Natural killer cell (primary cell): ENCODE results near the gene STAG3. TPM values are rescaled to one million over a fixed set of nuclear protein-coding genes. Genes with fewer than 3 reads are reported as not detected.
"Not testable (repeated sequence)": the region's sequence is repeated elsewhere in the genome, so short reads cannot be mapped to it uniquely, and the experiment has no call there.

Experiments
- ATAC-seq, 3 donors: fragments of 150-1000 bp in 2 of 3; fragments of 200-7000 bp in 1 of 3; cut with Tn5 transposase; 1 replicate in 1 of 3; 2 replicates in 2 of 3; pipeline ENCODE4 v1.10.0; 2021; ENCODE audit warnings: mild to moderate bottlenecking in 2 of 3, moderate library complexity in 2 of 3
- DNase-seq, 2 donors: peaks; one replicate each; pipeline versions ENCODE4 v3.0.0 to v3.0.0-alpha.2; 2013 to 2021; ENCODE audit warnings: mixed read lengths in 1 of 2
- H3K27ac ChIP-seq: one replicate; pipeline ENCODE4 v1.5.1; 2013; ENCODE audit warnings: mild to moderate bottlenecking, low read length
- H3K27me3 ChIP-seq: one replicate; pipeline ENCODE4 v1.6.1; 2013; ENCODE audit warnings: low read length; ENCODE audit not compliant: control insufficient read depth, insufficient read depth
- H3K36me3 ChIP-seq: one replicate; pipeline ENCODE4 v1.6.1; 2013; ENCODE audit warnings: low read length; ENCODE audit not compliant: control insufficient read depth, insufficient read depth
- H3K4me1 ChIP-seq: one replicate; pipeline ENCODE4 v1.6.1; 2013; ENCODE audit warnings: low read length; ENCODE audit not compliant: control insufficient read depth, insufficient read depth
- H3K4me3 ChIP-seq: one replicate; pipeline ENCODE4 v1.5.1; 2013; ENCODE audit warnings: low read length
- H3K9me3 ChIP-seq: one replicate; pipeline ENCODE4 v1.6.1; 2013; ENCODE audit warnings: low read length; ENCODE audit not compliant: control insufficient read depth, insufficient read depth
- H3K27ac Mint-ChIP-seq, 2 donors: one replicate each; pipeline ENCODE4 v1.8.0; 2022; ENCODE audit warnings: mild to moderate bottlenecking in 2 of 2, mixed read lengths in 2 of 2, moderate library complexity in 1 of 2
- H3K27me3 Mint-ChIP-seq, 2 donors: one replicate each; pipeline ENCODE4 v1.8.0; 2022; ENCODE audit warnings: low read depth in 2 of 2, mixed read lengths in 2 of 2
- H3K36me3 Mint-ChIP-seq: one replicate; pipeline ENCODE4 v1.8.0; 2022; ENCODE audit warnings: mixed read lengths
- H3K4me1 Mint-ChIP-seq, 2 donors: one replicate each; pipeline ENCODE4 v1.8.0; 2022; ENCODE audit warnings: mixed read lengths in 2 of 2
- H3K4me3 Mint-ChIP-seq: one replicate; pipeline ENCODE4 v1.8.0; 2022; ENCODE audit warnings: mild to moderate bottlenecking, moderate library complexity, mixed read lengths
- H3K9me3 Mint-ChIP-seq, 2 donors: one replicate each; pipeline ENCODE4 v1.8.0; 2022; ENCODE audit warnings: mixed read lengths in 2 of 2
- CTCF ChIP-seq: fragments of 200-600 bp; IDR thresholded peaks from one replicate; pipeline ENCODE4 v1.8.0; 2022; ENCODE audit warnings: antibody characterized with exemption
- WGBS: methylation state at CpG from one replicate; pipeline ENCODE4 v1.1.7; 2013; ENCODE audit warnings: missing lambda C conversion rate; ENCODE audit not compliant: insufficient coverage; 5-methylcytosine and 5-hydroxymethylcytosine counted together
- intact Hi-C: fragments of 100-400 bp; cut with micrococcal nuclease; formaldehyde crosslinking; loops from one replicate; pipeline ENCODE4 v1.14.2; 2022
- total RNA-seq, 4 donors: library from RNA; stranded (reverse); fragments of 120-200 nt in 1 of 4; gene quantifications; one replicate each; pipeline versions ENCODE4 v1.2.3 to v1.2.4, GENCODE V29; 2013 to 2022

The STAG3 gene
- total RNA-seq, 3 donors from 2014 or later (not counting 1 experiment from before 2014, with no cell fraction given) = 5.0 to 5.6 (median 5.5) TPM

- no peaks in the 10 kb centered on the region for H3K36me3 Mint-ChIP-seq
- intact Hi-C loops = no loop called here
These were observed 39.6 kb upstream of the STAG3 start for GRCh38 chr7:100137851-100138760.

GRCh38 chr7:100141555-100141949 lies 36.2 kb upstream of the STAG3 start:
- WGBS = 41% methylated on average over 3 of the region's 3 CpGs
- no peak overlapping the region for H3K4me3 ChIP-seq
- Mint-ChIP-seq H3K27ac (no peak overlapping the region), H3K4me3 (no peak overlapping the region), H3K9me3 (no peaks in the 10 kb centered on the region), H3K4me1 (no peaks in the 10 kb centered on the region), H3K36me3 (no peaks in the 10 kb centered on the region), H3K27me3 (peaks cover 0 to 6% of the 10 kb centered on the region in 2 donors)
- no peak for DNase-seq
- no peak overlapping the region for H3K27ac ChIP-seq
- no peaks in the 10 kb centered on the region for H3K9me3 ChIP-seq
- H3K4me1 ChIP-seq = no peaks in the 10 kb centered on the region
- TF ChIP-seq CTCF = no peak
- H3K27me3 ChIP-seq = no peaks in the 10 kb centered on the region
- ATAC-seq = peak in 1 of 3 donors; percentile 53
- intact Hi-C loops = no loop called here
- no peaks in the 10 kb centered on the region for H3K36me3 ChIP-seq

More at GRCh38 chr7:100137851-100138760, 39.6 kb upstream of the STAG3 start:
- Histone ChIP-seq H3K9me3 (no peaks in the 10 kb centered on the region), H3K36me3 (no peaks in the 10 kb centered on the region), H3K4me3 (no peak overlapping the region), H3K4me1 (no peaks in the 10 kb centered on the region), H3K27ac (no peak overlapping the region), H3K27me3 (no peaks in the 10 kb centered on the region)
- ATAC-seq (no peak), DNase-seq (peak in 1 of 2 donors; percentile 33)
- no peak overlapping the region for H3K27ac Mint-ChIP-seq
- peaks cover 0 to 9% of the 10 kb centered on the region in 2 donors for H3K27me3 Mint-ChIP-seq
- no peak for TF ChIP-seq CTCF
- 74% methylated on average over 12 of the region's 13 CpGs for WGBS
- no peaks in the 10 kb centered on the region for H3K9me3 Mint-ChIP-seq
- no peak overlapping the region for H3K4me3 Mint-ChIP-seq
- no peaks in the 10 kb centered on the region for H3K4me1 Mint-ChIP-seq

- no peaks in the 10 kb centered on the region for H3K36me3 ChIP-seq
- Mint-ChIP-seq H3K27me3 (peaks cover 0 to 6% of the 10 kb centered on the region in 2 donors), H3K27ac (no peak overlapping the region), H3K36me3 (no peaks in the 10 kb centered on the region), H3K4me3 (no peak overlapping the region), H3K9me3 (no peaks in the 10 kb centered on the region), H3K4me1 (no peaks in the 10 kb centered on the region)
- ATAC-seq (no peak), DNase-seq (no peak)
- H3K4me1 ChIP-seq = no peaks in the 10 kb centered on the region
- 95% methylated on average over 3 of the region's 3 CpGs for WGBS
- no peaks in the 10 kb centered on the region for H3K27me3 ChIP-seq
- TF ChIP-seq CTCF = no peak
- no peak overlapping the region for H3K27ac ChIP-seq
- intact Hi-C loops = no loop called here
- H3K9me3 ChIP-seq = no peaks in the 10 kb centered on the region
- no peak overlapping the region for H3K4me3 ChIP-seq
These were observed 35.3 kb upstream of the STAG3 start for GRCh38 chr7:100142461-100142860.

- H3K9me3 ChIP-seq, H3K4me3 ChIP-seq, H3K27ac ChIP-seq, DNase-seq, H3K27ac Mint-ChIP-seq, H3K4me3 Mint-ChIP-seq, H3K36me3 ChIP-seq, H3K27me3 ChIP-seq, H3K9me3 Mint-ChIP-seq, ATAC-seq, H3K27me3 Mint-ChIP-seq, intact Hi-C loops, H3K36me3 Mint-ChIP-seq: not testable (repeated sequence)
- peaks cover 23 to 26% of the 10 kb centered on the region in 2 donors for H3K4me1 Mint-ChIP-seq
- WGBS = 96% methylated on average over 4 of the region's 4 CpGs
- H3K4me1 ChIP-seq = peaks cover 17% of the 10 kb centered on the region
These were observed 31.4 kb upstream of the STAG3 start for GRCh38 chr7:100146350-100146749.
